Mesenchymal stem cell (in vitro differentiated cells and primary cell): ENCODE measurements around the gene SPNS3.

ENCODE experiments used
- DNase-seq: peaks from one replicate; pipeline ENCODE4 v3.0.0-alpha.2; 2013
- H2AFZ ChIP-seq: one replicate; pipeline ENCODE4 v1.6.1; 2013; ENCODE audit warnings: low read depth, mild to moderate bottlenecking, control low read depth, inconsistent platforms, low read length, moderate library complexity
- H2AK5ac ChIP-seq: 2 replicates; pipeline ENCODE4 v1.6.1; 2013; ENCODE audit warnings: low read length, moderate library complexity, mild to moderate bottlenecking, inconsistent platforms; ENCODE audit not compliant: severe bottlenecking
- H2BK120ac ChIP-seq: one replicate; pipeline ENCODE4 v1.6.1; 2013; ENCODE audit warnings: low read depth, mild to moderate bottlenecking, inconsistent platforms, low read length, moderate library complexity
- H2BK12ac ChIP-seq, 2 experiments: one replicate each; pipeline ENCODE4 v1.6.1; 2013; ENCODE audit warnings: inconsistent platforms in 2 of 2, low read length in 2 of 2, mild to moderate bottlenecking in 2 of 2, moderate library complexity in 2 of 2, control low read depth in 1 of 2
- H2BK15ac ChIP-seq: one replicate; pipeline ENCODE4 v1.6.1; 2013; ENCODE audit warnings: mild to moderate bottlenecking, low read depth, inconsistent platforms; ENCODE audit not compliant: poor library complexity, severe bottlenecking
- H2BK5ac ChIP-seq: 2 replicates; pipeline ENCODE4 v1.6.1; 2013; ENCODE audit warnings: low read depth, mild to moderate bottlenecking, low read length, control low read depth, inconsistent platforms; ENCODE audit not compliant: poor library complexity, severe bottlenecking
- H3K14ac ChIP-seq, 2 experiments: one replicate each; pipeline ENCODE4 v1.6.1; 2013; ENCODE audit warnings: inconsistent platforms in 2 of 2, low read length in 2 of 2, control low read depth in 1 of 2, mild to moderate bottlenecking in 1 of 2, moderate library complexity in 1 of 2
- H3K18ac ChIP-seq, 2 experiments: one replicate each; pipeline ENCODE4 v1.6.1; 2013; ENCODE audit warnings: inconsistent platforms in 2 of 2, low read length in 2 of 2, control low read depth in 1 of 2, low read depth in 1 of 2, mild to moderate bottlenecking in 1 of 2
- H3K23ac ChIP-seq, 2 experiments: one replicate each; pipeline ENCODE4 v1.6.1; 2013; ENCODE audit warnings: inconsistent platforms in 2 of 2, low read length in 2 of 2, mild to moderate bottlenecking in 2 of 2, moderate library complexity in 2 of 2, control low read depth in 1 of 2
- H3K27ac ChIP-seq: 2 replicates; pipeline ENCODE4 v1.5.1; 2013; ENCODE audit warnings: mild to moderate bottlenecking, moderate library complexity, low read length, control low read depth, inconsistent platforms; ENCODE audit not compliant: poor library complexity, severe bottlenecking
- H3K27me3 ChIP-seq, 2 experiments: 2 replicates each; pipeline versions ENCODE4 v1.6.1 to v1.7.0; 2013; ENCODE audit warnings: low read length in 2 of 2, mild to moderate bottlenecking in 2 of 2, moderate library complexity in 2 of 2, control low read depth in 1 of 2, inconsistent platforms in 1 of 2; ENCODE audit not compliant: control insufficient read depth in 1 of 2, insufficient read depth in 1 of 2
- H3K36me3 ChIP-seq, 2 experiments: 2 replicates each; pipeline versions ENCODE4 v1.6.1 to v1.7.0; 2013; ENCODE audit warnings: low read length in 2 of 2, control low read depth in 1 of 2, inconsistent platforms in 1 of 2, low read depth in 1 of 2, mild to moderate bottlenecking in 1 of 2; ENCODE audit not compliant: insufficient read depth in 2 of 2, control insufficient read depth in 1 of 2
- H3K4ac ChIP-seq, 2 experiments: one replicate each; pipeline ENCODE4 v1.6.1; 2013; ENCODE audit warnings: inconsistent platforms in 2 of 2, low read length in 2 of 2, mild to moderate bottlenecking in 2 of 2, moderate library complexity in 2 of 2, control low read depth in 1 of 2, low read depth in 1 of 2
- H3K4me1 ChIP-seq: 2 replicates; pipeline ENCODE4 v1.6.1; 2013; ENCODE audit warnings: low read depth, low read length, control low read depth; ENCODE audit not compliant: control insufficient read depth, insufficient read depth
- H3K4me2 ChIP-seq: 2 replicates; pipeline ENCODE4 v1.6.1; 2013; ENCODE audit warnings: low read length, mild to moderate bottlenecking, inconsistent platforms; ENCODE audit not compliant: poor library complexity, severe bottlenecking
- H3K4me3 ChIP-seq, 2 experiments: 2 replicates each; pipeline versions ENCODE4 v1.5.1 to v1.7.0; 2013; ENCODE audit warnings: low read length in 2 of 2, mild to moderate bottlenecking in 2 of 2, control low read depth in 1 of 2, low read depth in 1 of 2; ENCODE audit not compliant: insufficient read depth in 1 of 2
- H3K79me1 ChIP-seq: replicated peaks from 2 replicates; pipeline ENCODE4 v1.6.1; 2013; ENCODE audit warnings: mild to moderate bottlenecking, control low read depth, low read length, inconsistent platforms; ENCODE audit not compliant: poor library complexity, severe bottlenecking
- H3K9ac ChIP-seq: 2 replicates; pipeline ENCODE4 v1.7.0; 2013; ENCODE audit warnings: mild to moderate bottlenecking, low read length, moderate library complexity
- H3K9me3 ChIP-seq: 2 replicates; pipeline ENCODE4 v1.7.0; 2013; ENCODE audit warnings: mild to moderate bottlenecking, low read length; ENCODE audit not compliant: control insufficient read depth
- H4K8ac ChIP-seq: one replicate; pipeline ENCODE4 v1.6.1; 2013; ENCODE audit warnings: inconsistent platforms, mild to moderate bottlenecking, low read length, moderate library complexity
- H4K91ac ChIP-seq: one replicate; pipeline ENCODE4 v1.6.1; 2013; ENCODE audit warnings: mild to moderate bottlenecking, low read length, inconsistent platforms
- WGBS: methylation state at CpG from one replicate; pipeline ENCODE4 v1.1.7; 2013; ENCODE audit warnings: mixed read lengths; 5-methylcytosine and 5-hydroxymethylcytosine counted together

Gene SPNS3

DNA sequence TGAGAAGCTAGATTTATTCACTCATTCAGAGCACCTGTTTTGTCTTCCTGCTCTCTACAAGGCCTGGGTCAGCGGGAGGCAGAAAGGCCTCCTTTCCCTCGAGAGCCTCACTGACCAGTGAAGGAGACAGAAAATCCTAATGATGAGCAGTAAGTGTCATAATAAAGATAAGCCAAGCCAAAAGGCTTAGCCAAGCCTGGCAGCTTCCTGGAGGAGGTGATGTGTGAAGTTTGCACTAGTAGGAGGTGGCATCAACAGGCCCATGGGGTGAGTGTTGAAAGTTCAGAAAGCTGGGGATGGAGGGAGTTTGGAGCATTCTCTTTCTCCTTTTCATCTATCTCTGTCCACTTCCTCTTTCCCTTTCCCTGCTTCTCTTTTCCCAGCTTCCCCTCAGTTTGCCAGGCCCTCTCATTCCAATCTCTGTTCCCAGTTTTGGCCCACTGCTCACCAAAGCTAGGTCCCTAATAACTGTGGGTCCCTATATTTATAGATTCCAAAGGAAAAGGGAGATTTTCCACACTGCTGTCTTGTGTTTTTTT is 16.5 kb upstream of the SPNS3 start:
- H3K27me3 ChIP-seq = peaks cover 0 to 12% of the 10 kb centered on the region in 2 experiments
- no peak overlapping the region for H4K8ac ChIP-seq
- no peaks in the 10 kb centered on the region for H3K36me3 ChIP-seq
- H3K4ac ChIP-seq = no peak overlapping the region
- peaks cover 3% of the 10 kb centered on the region for H3K4me1 ChIP-seq
- no peak overlapping the region for H2BK12ac ChIP-seq
- no peak overlapping the region for H3K23ac ChIP-seq
- H3K27ac ChIP-seq = no peak overlapping the region
- H3K14ac ChIP-seq = no peak overlapping the region
- no peak overlapping the region for H3K4me2 ChIP-seq
- H2BK15ac ChIP-seq = no peak overlapping the region
- no peak for DNase-seq
- no peaks in the 10 kb centered on the region for H3K9me3 ChIP-seq
- H2AK5ac ChIP-seq = no peak overlapping the region
- no peak overlapping the region for H3K9ac ChIP-seq
- H2BK5ac ChIP-seq = no peak overlapping the region
- H3K4me3 ChIP-seq = no peak overlapping the region
- no peaks in the 10 kb centered on the region for H3K79me1 ChIP-seq
- H3K18ac ChIP-seq = no peak overlapping the region
- H4K91ac ChIP-seq = no peak overlapping the region
- H2BK120ac ChIP-seq = no peak overlapping the region
- H2AFZ ChIP-seq = no peak overlapping the region
- 86% methylated on average over 2 of the region's 2 CpGs for WGBS

DNA sequence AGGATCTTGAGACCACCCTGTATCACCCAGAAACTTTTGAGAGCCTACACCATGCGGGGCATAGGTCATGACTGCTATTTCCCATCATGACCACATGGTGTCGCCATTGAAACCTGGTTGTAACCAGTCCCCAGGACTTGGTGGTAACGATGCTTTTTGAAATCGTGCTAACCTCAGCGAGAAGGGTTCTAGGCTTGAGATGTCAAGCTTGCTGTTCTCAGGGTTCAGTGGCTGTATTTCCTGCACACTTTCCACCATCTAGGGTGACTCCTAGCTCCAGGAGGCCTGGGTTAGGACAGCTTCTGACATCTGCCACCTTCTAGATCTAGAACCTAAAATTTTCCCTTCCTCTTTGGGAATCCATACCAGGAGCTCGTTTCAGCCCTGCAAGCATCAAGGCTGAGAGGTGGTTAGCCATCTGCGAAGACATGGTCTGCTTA is 13.0 kb upstream of the SPNS3 start:
- Histone ChIP-seq H3K27ac (no peak overlapping the region), H3K23ac (no peak overlapping the region), H3K36me3 (no peaks in the 10 kb centered on the region), H4K91ac (no peak overlapping the region), H3K14ac (no peak overlapping the region), H3K27me3 (peaks cover 0 to 7% of the 10 kb centered on the region in 2 experiments), H3K79me1 (no peaks in the 10 kb centered on the region), H2BK12ac (no peak overlapping the region), H3K4me1 (peaks cover 3% of the 10 kb centered on the region), H2BK5ac (no peak overlapping the region), H2BK15ac (no peak overlapping the region), H2AK5ac (no peak overlapping the region), H3K4me2 (no peak overlapping the region), H3K18ac (no peak overlapping the region), H3K9me3 (no peaks in the 10 kb centered on the region), H4K8ac (no peak overlapping the region), H2AFZ (peak overlapping the region; percentile 84), H3K9ac (peak overlapping the region; percentile 58), H3K4me3 (no peak overlapping the region), H2BK120ac (no peak overlapping the region), H3K4ac (no peak overlapping the region)
- peak; percentile 73 for DNase-seq
- 11% methylated on average over 7 of the region's 7 CpGs for WGBS

GRCh38 chr17:4422864-4423263 is 10.9 kb upstream of the SPNS3 start:
- Histone ChIP-seq H2BK15ac (no peak overlapping the region), H2AFZ (no peak overlapping the region), H2BK5ac (no peak overlapping the region), H3K9ac (no peak overlapping the region), H2BK120ac (no peak overlapping the region), H3K27ac (no peak overlapping the region), H4K91ac (no peak overlapping the region), H2AK5ac (no peak overlapping the region), H3K4me2 (no peak overlapping the region), H3K18ac (no peak overlapping the region), H4K8ac (no peak overlapping the region), H2BK12ac (no peak overlapping the region), H3K79me1 (no peaks in the 10 kb centered on the region), H3K36me3 (no peaks in the 10 kb centered on the region), H3K27me3 (peaks cover 0 to 12% of the 10 kb centered on the region in 2 experiments), H3K23ac (no peak overlapping the region), H3K4ac (no peak overlapping the region), H3K14ac (no peak overlapping the region), H3K4me3 (no peak overlapping the region), H3K4me1 (peaks cover 5% of the 10 kb centered on the region), H3K9me3 (no peaks in the 10 kb centered on the region)
- 53% methylated on average over 5 of the region's 6 CpGs for WGBS
- DNase-seq = no peak

- Histone ChIP-seq H2BK120ac (no peak overlapping the region), H3K4me1 (peaks cover 5% of the 10 kb centered on the region), H3K79me1 (no peaks in the 10 kb centered on the region), H3K9ac (no peak overlapping the region), H4K91ac (no peak overlapping the region), H3K9me3 (no peaks in the 10 kb centered on the region), H2BK15ac (no peak overlapping the region), H3K4me2 (no peak overlapping the region), H3K36me3 (no peaks in the 10 kb centered on the region), H3K18ac (no peak overlapping the region), H3K23ac (no peak overlapping the region), H2AK5ac (no peak overlapping the region), H2AFZ (no peak overlapping the region), H3K14ac (no peak overlapping the region), H3K27me3 (peaks cover 0 to 12% of the 10 kb centered on the region in 2 experiments), H3K27ac (no peak overlapping the region), H3K4ac (no peak overlapping the region), H2BK12ac (no peak overlapping the region), H2BK5ac (no peak overlapping the region), H4K8ac (no peak overlapping the region), H3K4me3 (no peak overlapping the region)
- DNase-seq = no peak
- 82% methylated on average over 10 of the region's 10 CpGs for WGBS
These were observed 8.3 kb upstream of the SPNS3 start for GRCh38 chr17:4425398-4425797.
